ENCODE data around the gene ENAH. TPM values are rescaled to one million over a fixed set of nuclear protein-coding genes. Genes with fewer than 3 reads are reported as not detected.

ENAH gene
- total RNA-seq: 113 TPM

GRCh38 chr1:225652729-225653462, at the start of gene ENAH:
ENAH (minus strand) TSS chr1:225653123; CDS start chr1:225652690, 433 bp downstream.

Other genes with a start within 250 kb of the ENAH start
- 83.9 TPM for gene LBR, start 225.1 kb downstream of the ENAH start, total RNA-seq
- gene SRP9, start 124.7 kb upstream of the ENAH start, total RNA-seq: 461 TPM
- gene EPHX1, start 157.0 kb upstream of the ENAH start, total RNA-seq: 29.0 TPM
- 33.0 TPM for gene TMEM63A, start 229.3 kb upstream of the ENAH start, total RNA-seq
- 0.60 TPM for gene LEFTY1, start 236.0 kb upstream of the ENAH start, total RNA-seq